GM12874 (cell line): Measurements from ENCODE around the gene SNAPC2.

Experiments used
- TF ChIP-seq, protein P1 (sequence below): IDR thresholded peaks from 2 replicates; pipeline ENCODE4 v1.5.1; 2011; ENCODE audit warnings: low read depth, mild to moderate bottlenecking, control low read depth, low read length, moderate library complexity; ENCODE audit not compliant: insufficient read depth

SNAPC2 gene

DNA sequence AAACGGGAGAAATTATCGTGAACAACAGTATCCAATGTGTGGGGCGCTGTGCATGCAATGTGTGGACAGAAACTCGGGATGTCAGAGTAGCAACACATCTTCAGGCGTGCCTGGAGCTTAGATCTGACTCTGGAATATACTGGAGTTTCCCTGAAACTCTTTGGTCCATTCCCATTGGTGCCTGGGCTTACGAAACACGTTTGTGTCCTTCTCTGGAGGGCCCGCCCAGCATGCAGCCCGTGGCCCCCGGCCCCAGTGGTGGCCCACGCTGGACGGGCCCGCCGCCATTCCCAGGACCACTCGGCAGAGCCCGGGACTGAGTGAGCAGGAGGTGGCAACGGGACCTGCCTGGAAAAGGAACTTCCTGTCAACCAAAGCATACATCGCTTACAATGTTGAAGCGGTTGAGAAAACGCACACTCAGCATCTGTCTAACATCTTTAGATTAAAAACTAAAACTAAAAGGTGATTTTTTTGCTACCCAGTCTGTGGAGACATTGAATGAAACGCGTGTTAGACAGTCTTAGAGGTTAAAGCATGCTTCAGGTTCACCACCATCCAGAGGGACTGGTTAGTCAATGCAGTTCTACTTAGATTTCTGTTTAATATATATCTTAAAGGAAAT, 42.6 kb downstream of the SNAPC2 start:
- TF ChIP-seq, protein P1, sequence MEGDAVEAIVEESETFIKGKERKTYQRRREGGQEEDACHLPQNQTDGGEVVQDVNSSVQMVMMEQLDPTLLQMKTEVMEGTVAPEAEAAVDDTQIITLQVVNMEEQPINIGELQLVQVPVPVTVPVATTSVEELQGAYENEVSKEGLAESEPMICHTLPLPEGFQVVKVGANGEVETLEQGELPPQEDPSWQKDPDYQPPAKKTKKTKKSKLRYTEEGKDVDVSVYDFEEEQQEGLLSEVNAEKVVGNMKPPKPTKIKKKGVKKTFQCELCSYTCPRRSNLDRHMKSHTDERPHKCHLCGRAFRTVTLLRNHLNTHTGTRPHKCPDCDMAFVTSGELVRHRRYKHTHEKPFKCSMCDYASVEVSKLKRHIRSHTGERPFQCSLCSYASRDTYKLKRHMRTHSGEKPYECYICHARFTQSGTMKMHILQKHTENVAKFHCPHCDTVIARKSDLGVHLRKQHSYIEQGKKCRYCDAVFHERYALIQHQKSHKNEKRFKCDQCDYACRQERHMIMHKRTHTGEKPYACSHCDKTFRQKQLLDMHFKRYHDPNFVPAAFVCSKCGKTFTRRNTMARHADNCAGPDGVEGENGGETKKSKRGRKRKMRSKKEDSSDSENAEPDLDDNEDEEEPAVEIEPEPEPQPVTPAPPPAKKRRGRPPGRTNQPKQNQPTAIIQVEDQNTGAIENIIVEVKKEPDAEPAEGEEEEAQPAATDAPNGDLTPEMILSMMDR, result no peak

GRCh38 chr19:7963566-7963965, 43.4 kb downstream of the SNAPC2 start:
- TF ChIP-seq, protein P1, result no peak

DNA sequence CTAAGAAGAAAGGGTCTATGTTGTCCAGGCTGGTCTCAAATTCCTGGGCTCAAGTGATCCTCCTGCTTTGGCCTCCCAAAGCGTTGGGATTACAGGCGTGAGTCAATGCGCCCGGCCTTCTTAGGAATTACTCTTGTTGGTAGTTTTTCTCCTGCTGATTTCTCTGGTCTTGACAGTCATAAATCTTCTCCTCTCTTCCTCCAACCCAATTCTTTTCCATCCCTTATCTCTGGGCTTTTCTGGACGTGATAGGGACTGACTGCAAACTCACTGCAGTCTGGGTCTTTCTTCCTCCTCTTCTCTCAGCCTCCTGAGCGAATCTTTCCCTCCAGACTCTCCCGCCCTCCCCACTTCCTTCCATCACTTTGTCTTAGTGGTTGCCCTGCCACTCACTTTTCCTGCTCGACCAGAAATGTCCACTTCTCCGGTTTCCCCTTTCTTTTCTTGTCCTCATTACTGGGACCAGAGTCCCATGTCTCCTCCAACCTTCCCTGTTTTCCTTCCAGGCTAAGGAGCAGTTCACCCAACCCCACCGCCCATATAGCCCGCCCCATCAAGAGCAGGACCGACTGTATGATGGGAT, 45.2 kb downstream of the SNAPC2 start:
- TF ChIP-seq, protein P1, result no peak

DNA sequence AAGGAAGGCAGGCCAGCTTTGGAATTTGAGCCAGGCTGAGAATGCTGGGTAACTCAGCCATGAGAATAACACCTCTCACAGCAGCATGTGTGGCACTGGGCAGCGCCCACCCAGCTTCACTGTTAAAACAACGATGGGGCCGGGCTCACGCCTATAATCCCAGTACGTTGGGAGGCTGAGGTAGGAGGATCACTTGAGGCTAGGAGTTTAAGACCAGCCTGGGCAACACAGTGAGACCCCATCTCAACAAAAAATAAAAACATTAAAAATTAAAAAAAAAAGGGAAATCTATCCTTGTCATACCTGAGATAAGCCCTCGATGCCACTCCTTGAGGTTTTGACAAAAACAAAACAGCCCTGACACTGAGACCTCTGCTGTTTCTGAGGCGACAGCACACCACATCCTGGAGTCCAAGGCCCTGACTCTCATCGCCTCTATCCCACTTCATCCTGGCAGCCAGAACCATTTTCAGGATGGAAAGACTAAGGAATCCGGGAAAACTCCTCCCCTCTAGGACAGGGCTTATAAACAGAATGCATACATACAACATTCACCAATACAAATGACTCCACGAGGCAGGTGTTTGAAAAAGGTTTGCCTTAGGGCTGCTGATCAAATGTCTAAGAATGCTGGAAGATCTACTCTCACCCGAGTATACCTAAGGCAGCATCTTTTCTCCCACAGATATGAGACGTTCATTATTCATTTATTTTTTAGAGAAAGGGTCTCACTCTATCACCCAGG, 46.0 kb downstream of the SNAPC2 start:
- TF ChIP-seq, protein P1, result no peak

GRCh38 chr19:7968008-7968795, 48.1 kb downstream of the SNAPC2 start:
- TF ChIP-seq, protein P1, result no peak

- TF ChIP-seq, protein P1, result no peak
These were observed 48.8 kb downstream of the SNAPC2 start for GRCh38 chr19:7968796-7969554.
